GM12878 (cell line): ENCODE measurements around the gene SNX22. TPM values are rescaled to one million over a fixed set of nuclear protein-coding genes. Genes with fewer than 3 reads are reported as not detected.

Experiments
- ATAC-seq: fragments of 200-7000 bp; cut with Tn5 transposase; 3 replicates; pipeline ENCODE4 v1.9.1; 2020; ENCODE audit warnings: mild to moderate bottlenecking, moderate library complexity
- BruUV-seq: library from RNA; stranded (reverse); fragments of 400-500 nt; replicated peaks from 2 replicates; lab custom pipeline; 2021; lab: Mats Ljungman, UMichigan
- CTCF ChIA-PET: fragments of 300-600 bp; sonication (Branson Sonifier 250); formaldehyde crosslinking; extraction: SDS; loops from one replicate; lab custom pipeline; 2021; ENCODE audit warnings: inconsistent platforms; lab: Yijun Ruan, JAX
- POLR2A ChIA-PET: fragments of 350-600 bp; formaldehyde crosslinking; extraction: SDS; loops from one replicate; lab custom pipeline; 2021; ENCODE audit warnings: inconsistent platforms; lab: Charles Lee
- RAD21 ChIA-PET: fragments of 300-600 bp; sonication (Branson Sonifier 250); formaldehyde crosslinking; loops from one replicate; lab custom pipeline; 2023; ENCODE audit warnings: antibody characterized with exemption; ENCODE audit not compliant: unreplicated experiment; lab: Charles Lee
- SMC1A ChIA-PET: fragments of 300-600 bp; sonication (Branson Sonifier 250); formaldehyde crosslinking; loops from one replicate; lab custom pipeline; 2023; ENCODE audit not compliant: unreplicated experiment, uncharacterized antibody; lab: Charles Lee
- DNase-seq: peaks from one replicate; pipeline ENCODE4 v3.0.0-alpha.2; 2011; ENCODE audit warnings: low read depth, low spot score
- FAIRE-seq: peaks from 3 replicates; lab custom pipeline; 2011; peaks lifted over from hg19 to GRCh38; lab: Jason Lieb, UNC
- H2AFZ ChIP-seq: 2 replicates; pipeline ENCODE4 v1.6.0; 2011; ENCODE audit warnings: low read depth, low read length, control low read depth; ENCODE audit not compliant: control insufficient read depth
- H3K27ac ChIP-seq: 2 replicates; pipeline ENCODE4 v1.5.1; 2011; ENCODE audit warnings: control low read depth; ENCODE audit not compliant: control insufficient read depth, insufficient read depth
- H3K27me3 ChIP-seq, 2 experiments: replicated peaks in 1 of 2; 2 replicates each; pipeline versions ENCODE4 v1.6.0 to v1.6.1; 2011; ENCODE audit warnings: low read length in 1 of 2; ENCODE audit not compliant: control insufficient read depth in 2 of 2, insufficient read depth in 2 of 2
- H3K36me3 ChIP-seq, 2 experiments: 2 replicates each; pipeline ENCODE4 v1.5.1; 2011; ENCODE audit warnings: low read length in 1 of 2; ENCODE audit not compliant: control insufficient read depth in 2 of 2, insufficient read depth in 2 of 2
- H3K4me1 ChIP-seq: 2 replicates; pipeline ENCODE4 v1.6.1; 2011; ENCODE audit warnings: mild to moderate bottlenecking, low read length, moderate library complexity, mixed read lengths; ENCODE audit not compliant: control insufficient read depth, insufficient read depth
- H3K4me2 ChIP-seq: 2 replicates; pipeline ENCODE4 v1.6.0; 2011; ENCODE audit warnings: control low read depth; ENCODE audit not compliant: control insufficient read depth, insufficient read depth
- H3K4me3 ChIP-seq: fragments of 200-600 bp; sonication (generic); 2 replicates; pipeline ENCODE4 v1.5.1; 2016
- H3K79me2 ChIP-seq: 2 replicates; pipeline ENCODE4 v1.6.0; 2011; ENCODE audit warnings: low read length; ENCODE audit not compliant: control insufficient read depth, insufficient read depth
- H3K9ac ChIP-seq: 2 replicates; pipeline ENCODE4 v1.8.0; 2011; ENCODE audit warnings: low read length, control low read depth, mixed read lengths; ENCODE audit not compliant: control insufficient read depth, insufficient read depth
- H3K9me3 ChIP-seq: replicated peaks from 3 replicates; pipeline ENCODE4 v1.5.1; 2011; ENCODE audit warnings: mild to moderate bottlenecking, low read length; ENCODE audit not compliant: control insufficient read depth, insufficient read depth
- H4K20me1 ChIP-seq: 2 replicates; pipeline ENCODE4 v1.6.0; 2011; ENCODE audit not compliant: control insufficient read depth, insufficient read depth
- BCL3 ChIP-seq: IDR thresholded peaks from 2 replicates; pipeline ENCODE4 v1.6.1; 2011; ENCODE audit warnings: borderline replicate concordance, low read depth, mild to moderate bottlenecking, moderate library complexity, low read length; ENCODE audit not compliant: insufficient read depth, poor library complexity, severe bottlenecking
- BRCA1 ChIP-seq: IDR thresholded peaks from 2 replicates; pipeline ENCODE4 v1.6.1; 2011; ENCODE audit warnings: low read depth, low read length, improper control_type of control experiment
- CHD2 ChIP-seq: IDR thresholded peaks from 2 replicates; pipeline ENCODE4 v1.6.1; 2011; ENCODE audit warnings: low read depth, low read length, improper control_type of control experiment, borderline replicate concordance
- E4F1 ChIP-seq: fragments of 450-650 bp; IDR thresholded peaks from 2 replicates; pipeline ENCODE4 v1.6.1; 2018; ENCODE audit warnings: borderline replicate concordance, mild to moderate bottlenecking; ENCODE audit not compliant: partially characterized antibody
- EGR1 ChIP-seq, 2 experiments: IDR thresholded peaks; 1 replicate in 1 of 2; 2 replicates in 1 of 2; pipeline ENCODE4 v1.6.1; 2011 to 2012; ENCODE audit warnings: low read depth in 2 of 2, low read length in 2 of 2, borderline replicate concordance in 1 of 2, mild to moderate bottlenecking in 1 of 2, moderate library complexity in 1 of 2
- MAX ChIP-seq: IDR thresholded peaks from 2 replicates; pipeline ENCODE4 v1.6.1; 2012; ENCODE audit warnings: low read depth, low read length, improper control_type of control experiment
- MTA3 ChIP-seq: IDR thresholded peaks from 2 replicates; pipeline ENCODE4 v1.6.1; 2012; ENCODE audit warnings: low read length, inconsistent platforms, borderline replicate concordance
- PAX5 ChIP-seq: IDR thresholded peaks from 2 replicates; pipeline ENCODE4 v1.6.1; 2011; ENCODE audit warnings: low read depth, low read length, borderline replicate concordance
- RFX5 ChIP-seq: IDR thresholded peaks from 2 replicates; pipeline ENCODE4 v1.6.1; 2011; ENCODE audit warnings: low read depth, low read length, improper control_type of control experiment
- SMC3 ChIP-seq: IDR thresholded peaks from 2 replicates; pipeline ENCODE4 v1.6.1; 2011; ENCODE audit warnings: low read length, improper control_type of control experiment, borderline replicate concordance
- ZBTB4 ChIP-seq: fragments of 450-650 bp; formaldehyde crosslinking; IDR thresholded peaks from 2 replicates; pipeline ENCODE4 v1.4.0; 2022; ENCODE audit warnings: mild to moderate bottlenecking, moderate library complexity
- ZNF384 ChIP-seq: IDR thresholded peaks from 2 replicates; pipeline ENCODE4 v1.6.1; 2012; ENCODE audit warnings: low read depth, mild to moderate bottlenecking, low read length, improper control_type of control experiment, borderline replicate concordance
- ZZZ3 ChIP-seq: IDR thresholded peaks from 2 replicates; pipeline ENCODE4 v1.6.1; 2011; ENCODE audit warnings: low read depth; ENCODE audit not compliant: control insufficient read depth, insufficient read length
- WGBS: methylation state at CpG from one replicate; pipeline ENCODE4 v1.1.6; 2016; ENCODE audit warnings: low lambda C conversion rate; ENCODE audit not compliant: insufficient replicate concordance, insufficient coverage; ENCODE audit errors: missing lambda C conversion rate; 5-methylcytosine and 5-hydroxymethylcytosine counted together
- in situ Hi-C: fragments of 300-500 bp; cut with MboI; formaldehyde crosslinking; loops from 9 replicates; pipeline ENCODE4 v1.14.3; 2018; ENCODE audit warnings: mixed read lengths
- intact Hi-C: fragments of 100-400 bp; cut with micrococcal nuclease; formaldehyde crosslinking; loops from one replicate; pipeline ENCODE4 v1.14.2; 2022; ENCODE audit not compliant: unreplicated experiment
- polyA plus RNA-seq, 11 experiments: library from polyadenylated mRNA; depleted of rRNA in 4 of 11; unstranded in 6 of 11; stranded (reverse) in 5 of 11; fragments of >200 nt; fragmentation: Nextera tagmentation in 4 of 11; fragmentation: Illumina TruSeq in 1 of 11; extraction: Ambion mirVana in 4 of 11; extraction: Trizol in 1 of 11; gene quantifications; 1 replicate in 1 of 11; 2 replicates in 10 of 11; pipeline versions ENCODE4 v1.2.1 to v1.2.3, GENCODE V29; 2011 to 2016; ENCODE audit warnings: inconsistent platforms in 2 of 11, missing spikeins in 2 of 11, low read depth in 1 of 11
- total RNA-seq, 4 experiments: library from RNA; depleted of rRNA in 3 of 4; stranded (reverse); fragments of >200 nt in 3 of 4; fragmentation: Illumina TruSeq in 1 of 4; extraction: Trizol in 1 of 4; gene quantifications; 2 replicates each; pipeline versions ENCODE4 v1.2.1 to v1.2.3, GENCODE V29; 2013 to 2021

Gene SNX22
- total and polyA plus RNA-seq, 10 of the 15 experiments (the other 5 are each of a cell fraction or from before 2014, with no cell fraction given), result 4.4 to 29.0 (median 8.7) TPM

GRCh38 chr15:64162869-64163658, 11.5 kb downstream of the SNX22 start, which contains the start of gene PPIB:
TSS of gene PPIB (minus strand) at chr15:64163022. CDS start at chr15:64162986, 36 bp downstream.
- Histone ChIP-seq H3K79me2 (peaks cover 43% of the 10 kb centered on the region), H3K27ac (peak within 1 kb of the TSS; percentile 81), H3K4me1 (peaks cover 30% of the 10 kb centered on the region), H3K36me3 (peaks cover 11 to 18% of the 10 kb centered on the region in 2 experiments; a peak in 3 of 4 replicates), H3K27me3 (no peaks in the 10 kb centered on the region), H3K4me2 (peak within 1 kb of the TSS; percentile 93), H2AFZ (peak within 1 kb of the TSS; percentile 97), H3K9ac (peak within 1 kb of the TSS; percentile 72), H3K4me3 (peak within 1 kb of the TSS; percentile 84), H3K9me3 (no peaks in the 10 kb centered on the region), H4K20me1 (peaks cover 8% of the 10 kb centered on the region)
- CTCF ChIA-PET, result interaction anchor here (0.6 to 3.6 kb wide), 13 partner anchors 10 to 1354 kb away, joined by 3 to 34 read pairs (median 5); partner anchors contain the start of genes CIAO2A, CSNK1G1, DPP8 and TRIP4
- no TSS peak for BruUV-seq
- DNase-seq (peak; percentile 91), ATAC-seq (peak; percentile 95), FAIRE-seq (peak; percentile 92)
- RAD21 ChIA-PET, result interaction anchor here (0.6 to 2.6 kb wide), 12 partner anchors 10 to 1109 kb away, joined by 3 to 14 read pairs (median 6); partner anchors contain the start of genes CIAO2A, CSNK1G1, SNX22 and TRIP4
- intact Hi-C loops (loop anchor here (1.0 to 5.0 kb wide), 3 partner anchors 194 to 732 kb away; partner anchors contain the start of genes CSNK1G1 and TRIP4), in situ Hi-C loops (no loop called here)
- SMC1A ChIA-PET, result interaction anchor here (0.8 to 3.3 kb wide), 12 partner anchors 10 to 730 kb away, joined by 3 to 19 read pairs (median 4); partner anchors contain the start of gene TRIP4
- POLR2A ChIA-PET, result interaction anchor here (0.6 to 3.4 kb wide), 13 partner anchors 9 to 967 kb away, joined by 3 to 32 read pairs (median 5); partner anchors contain the start of genes CIAO2A, CSNK1G1, SNX1 and SNX22
- WGBS, result under 1% methylated on average over 45 of the region's 69 CpGs
- TF ChIP-seq CHD2 (no peak), ZZZ3 (no peak), ZNF384 (no peak), ZBTB4 (CRISPR knock-in tag) (no peak), PAX5 (no peak; the same call in 1 of the 2 replicates), EGR1 (IDR thresholded peaks at IDR 0.05; ENCODE audit: borderline replicate concordance in 1 of 2, low read depth in 2 of 2, low read length in 2 of 2) (peak in 1 of 2 experiments; percentile 84; a peak in 2 of 3 replicates), RFX5 (no peak; the same call in 1 of the 2 replicates), BRCA1 (no peak), MTA3 (no peak; the same call in 1 of the 2 replicates), MAX (no peak), E4F1 (peak; percentile 56), BCL3 (no peak), SMC3 (peak; percentile 2; the same call in 1 of the 2 replicates)
